Activated CD4-positive, alpha-beta T cell treated with anti-CD3 and anti-CD28 coated beads for 1 hour (primary cell): ENCODE data around the gene ALDH4A1.
"Not testable (repeated sequence)": the region's sequence is repeated elsewhere in the genome, so short reads cannot be mapped to it uniquely, and the experiment has no call there.

Experiments used
- DNase-seq: peaks from one replicate; pipeline ENCODE4 v3.0.0-alpha.2; 2020

The ALDH4A1 gene

DNA sequence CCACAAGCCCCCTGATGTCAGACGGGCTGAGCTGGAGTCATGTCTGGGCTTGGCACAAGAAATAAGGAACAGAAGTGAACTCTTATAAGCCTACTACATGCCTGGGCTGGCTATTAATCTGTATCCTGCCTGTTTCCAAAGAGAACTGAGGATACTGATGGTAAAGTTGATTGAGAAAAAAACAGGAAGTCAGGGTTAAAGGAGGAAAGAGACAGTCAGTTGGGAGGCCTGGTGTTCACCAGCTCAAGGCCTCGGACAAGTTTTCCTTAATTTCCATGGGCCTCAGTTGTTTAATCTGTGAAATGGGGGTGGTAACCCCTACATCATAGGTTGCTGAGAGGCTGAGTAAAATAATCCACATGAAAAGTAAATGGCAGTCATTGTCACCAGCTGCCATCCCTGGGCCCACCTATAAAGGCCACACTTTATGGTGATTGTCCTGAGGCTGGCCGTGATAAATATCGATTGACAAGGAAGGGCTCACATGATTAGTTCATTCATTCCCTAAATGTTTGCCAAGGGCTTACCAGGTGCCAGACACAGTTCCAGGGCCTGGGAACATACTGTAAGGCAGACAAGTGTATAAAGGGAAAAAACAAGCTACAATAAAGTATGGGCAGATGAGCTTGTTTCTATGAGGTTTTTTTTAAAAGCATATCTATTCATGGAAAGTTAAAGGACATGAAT lies 2.8 kb downstream of the ALDH4A1 start:
- no peak for DNase-seq

- DNase-seq, result no peak
Observed at GRCh38 chr1:18898567-18898966, 3.8 kb downstream of the ALDH4A1 start.

DNA sequence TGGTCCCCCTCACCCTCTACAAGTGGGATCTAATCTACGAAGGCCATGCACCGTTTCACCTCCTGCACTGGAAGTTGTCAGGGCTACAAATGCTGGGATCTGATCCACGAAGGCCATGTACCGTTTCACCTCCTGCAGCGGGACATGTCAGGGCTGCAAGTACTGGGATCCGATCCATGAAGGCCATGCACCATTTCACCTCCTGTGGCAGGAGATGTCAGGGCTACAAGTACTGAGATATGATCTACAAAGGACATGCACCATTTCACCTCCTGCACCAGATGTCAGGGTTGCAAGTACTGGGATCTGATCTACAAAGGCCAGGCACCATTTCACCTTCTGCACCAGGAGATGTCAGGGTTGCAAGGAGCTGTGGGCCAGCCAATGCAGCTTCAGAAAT lies 7.0 kb downstream of the ALDH4A1 start:
- DNase-seq, result no peak

DNA sequence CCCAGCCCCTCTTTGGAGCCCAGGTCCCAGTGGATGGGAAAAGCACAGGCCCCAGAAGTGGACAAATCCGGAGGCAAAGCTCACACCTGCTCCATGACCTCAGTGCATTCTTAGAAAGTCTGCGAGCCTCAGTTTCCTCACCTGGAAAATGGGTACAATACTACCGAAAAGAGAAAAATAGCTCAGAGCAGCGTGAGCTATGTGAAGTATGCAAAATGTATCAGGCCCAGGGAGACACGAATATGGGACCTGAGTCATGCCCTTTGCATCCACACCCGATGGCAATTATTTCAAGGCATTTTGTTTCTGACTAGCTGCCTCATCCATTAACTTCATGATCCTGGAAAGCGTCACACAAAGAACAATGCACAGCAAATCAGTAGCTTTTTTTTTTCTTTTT lies 9.2 kb downstream of the ALDH4A1 start:
- no peak for DNase-seq

DNA sequence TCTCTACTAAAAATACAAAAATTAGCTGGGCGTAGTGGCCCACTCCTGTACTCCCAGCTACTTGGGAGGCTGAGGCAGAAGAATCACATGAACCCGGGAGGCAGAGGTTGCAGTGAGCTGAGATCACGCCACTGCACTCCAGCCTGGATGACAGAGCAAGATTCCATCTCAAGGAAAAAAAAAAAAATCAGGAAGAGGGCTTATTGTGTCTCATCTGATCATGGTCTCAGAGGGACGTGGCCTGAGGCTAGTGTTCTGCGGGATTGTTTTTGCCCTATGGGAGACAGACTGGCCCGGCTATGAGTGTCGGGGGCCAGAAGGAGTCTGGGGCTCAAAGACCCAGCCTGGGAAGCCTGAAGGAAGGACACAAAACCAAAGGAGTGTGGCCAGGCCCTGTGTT lies 10.5 kb downstream of the ALDH4A1 start:
- DNase-seq, result not testable (repeated sequence)

DNA sequence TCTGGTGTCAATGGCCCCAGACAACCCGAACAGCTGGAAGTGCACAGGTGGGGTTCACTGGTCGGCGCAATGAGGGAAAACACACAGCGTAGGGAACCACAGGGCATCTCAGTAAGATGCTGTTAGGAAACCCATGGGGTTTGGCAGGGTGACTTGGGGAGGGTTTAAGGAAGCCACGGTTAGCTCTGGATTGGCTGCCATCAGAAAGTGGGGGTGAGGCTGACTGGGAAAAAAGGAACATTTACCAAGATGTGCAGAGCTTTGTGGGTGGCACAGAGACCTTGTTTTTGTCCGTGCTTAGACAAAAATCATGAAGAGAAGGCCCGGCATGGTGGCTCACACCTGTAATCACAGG lies 11.0 kb downstream of the ALDH4A1 start:
- DNase-seq, result no peak

DNA sequence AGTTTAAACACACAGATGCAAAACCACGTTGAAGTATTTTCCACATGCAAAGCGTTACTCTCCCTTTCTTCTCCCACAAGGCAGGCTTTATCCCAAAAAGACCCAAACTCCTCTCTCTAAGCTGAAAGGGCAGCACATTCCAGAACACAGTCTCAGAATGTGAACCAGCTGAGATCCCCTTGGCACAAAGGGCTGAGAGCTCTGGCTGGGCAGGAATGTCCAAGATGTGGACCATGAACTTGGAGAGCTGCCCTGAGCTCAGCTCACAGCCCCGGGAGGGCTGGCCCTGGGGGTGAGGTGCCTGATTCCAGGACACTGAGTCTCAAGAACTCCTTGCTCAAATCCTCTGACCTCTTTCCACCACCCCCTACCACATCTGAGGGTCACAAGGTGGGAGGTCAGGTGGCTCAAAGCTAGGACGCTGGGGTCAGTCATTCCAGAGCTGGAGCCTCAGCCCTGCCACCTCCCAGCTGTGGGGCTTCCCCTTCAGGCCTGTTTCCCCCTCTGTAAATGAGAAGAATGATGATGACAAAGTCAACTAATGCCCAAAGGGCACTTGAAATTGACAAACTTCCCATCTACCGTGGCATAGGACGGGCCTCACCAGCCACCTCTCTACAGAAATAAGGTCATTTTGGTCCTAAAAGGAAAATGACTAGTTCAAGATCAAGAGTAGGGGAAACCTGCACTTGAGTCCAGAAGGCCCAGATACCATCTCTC lies 11.5 kb downstream of the ALDH4A1 start:
- DNase-seq, result no peak

DNA sequence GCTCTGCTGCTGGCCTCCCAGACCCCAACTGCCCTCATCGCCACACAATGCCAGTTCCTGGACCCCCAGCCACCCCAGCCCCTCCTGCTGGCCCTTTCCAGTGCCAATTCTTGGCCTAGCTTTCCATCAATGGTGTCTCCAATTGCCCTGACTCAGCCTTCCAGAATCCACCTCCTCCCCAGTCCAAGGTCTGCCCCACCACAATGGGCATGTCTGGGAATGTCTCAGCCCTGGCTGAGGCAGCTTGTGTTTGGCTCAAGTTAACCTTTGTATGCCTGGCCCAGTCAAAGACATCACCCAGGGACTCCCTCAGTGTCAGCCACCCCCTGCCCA lies 16.4 kb downstream of the ALDH4A1 start:
- no peak for DNase-seq

DNA sequence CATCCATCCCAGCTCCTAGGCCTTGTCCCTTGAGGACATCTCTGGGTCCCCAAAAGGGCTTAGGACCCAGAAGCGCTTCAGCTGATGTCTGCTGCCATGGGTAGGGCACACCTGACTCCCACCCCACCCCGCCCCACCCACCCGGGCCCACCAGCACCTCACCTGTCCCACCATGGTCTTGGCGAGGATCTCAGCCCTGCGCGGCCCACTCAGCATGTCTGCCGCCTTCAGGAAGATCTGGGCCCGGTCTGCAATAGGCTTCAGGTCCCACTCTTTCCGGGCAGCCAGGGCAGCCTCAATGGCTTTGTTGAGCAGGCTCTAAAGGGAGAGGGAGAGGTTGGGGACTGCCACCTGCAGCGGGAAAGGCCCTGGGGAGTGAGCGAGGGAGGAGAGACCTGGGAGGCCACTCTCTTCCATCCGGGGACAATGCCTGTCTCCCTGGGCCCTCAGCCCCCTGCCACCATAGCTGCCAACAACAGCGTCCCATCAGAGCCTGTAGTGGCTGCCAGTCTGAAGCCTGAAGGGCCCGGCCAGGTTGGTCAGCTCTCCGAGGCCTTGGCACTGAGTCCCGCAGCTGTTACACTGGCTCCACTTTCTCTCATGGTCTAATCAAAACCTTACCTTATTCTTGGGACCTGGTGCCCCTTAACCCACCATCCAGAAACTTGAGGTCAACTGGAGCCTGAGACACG lies 16.9 kb downstream of the ALDH4A1 start:
- no peak for DNase-seq

GRCh38 chr1:18884727-18885126 lies 17.6 kb downstream of the ALDH4A1 start:
- no peak for DNase-seq

- DNase-seq, result no peak
Observed at GRCh38 chr1:18884419-18884717, 18.0 kb downstream of the ALDH4A1 start.

DNA sequence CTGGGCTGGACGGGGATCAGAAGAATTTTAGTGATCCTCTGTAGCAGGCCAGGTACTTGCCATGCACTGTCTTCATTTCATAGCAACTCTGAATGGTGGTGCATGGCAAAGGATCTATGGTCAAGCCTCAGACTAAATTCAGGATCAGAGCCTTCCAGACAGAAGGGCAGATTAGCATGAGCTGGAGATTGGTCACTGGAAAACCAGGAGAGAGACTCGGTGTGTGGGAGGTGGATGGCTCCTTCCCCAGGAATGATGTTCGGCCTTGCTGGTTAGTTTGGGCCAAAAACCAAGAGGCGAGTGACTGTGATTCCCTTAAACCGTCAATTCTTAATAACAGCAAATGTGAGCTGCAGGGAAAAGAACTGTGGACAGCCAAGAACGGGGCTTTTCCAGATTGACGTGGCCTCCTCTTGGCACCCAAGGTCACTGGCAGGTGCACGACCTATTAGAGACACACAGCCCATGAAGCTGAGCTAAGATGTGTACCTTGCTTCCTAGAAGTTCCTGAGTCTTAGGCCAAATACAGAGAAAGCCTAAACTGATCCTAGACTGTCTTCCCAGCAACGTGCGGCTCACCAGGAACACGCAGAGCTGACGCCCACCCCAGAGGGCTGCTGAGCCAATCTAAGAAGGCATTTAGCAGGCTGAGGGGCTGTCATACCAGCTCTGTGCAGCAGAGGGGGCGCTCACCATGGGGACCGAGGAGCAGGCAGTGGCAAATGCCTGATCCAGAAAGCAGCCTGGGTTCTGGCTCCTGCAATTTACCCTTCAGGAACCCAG lies 18.5 kb downstream of the ALDH4A1 start:
- DNase-seq, result peak; percentile 58

- DNase-seq, result no peak
Observed at GRCh38 chr1:18883079-18883478, 19.3 kb downstream of the ALDH4A1 start.

GRCh38 chr1:18882486-18882885 lies 19.9 kb downstream of the ALDH4A1 start:
- no peak for DNase-seq

DNA sequence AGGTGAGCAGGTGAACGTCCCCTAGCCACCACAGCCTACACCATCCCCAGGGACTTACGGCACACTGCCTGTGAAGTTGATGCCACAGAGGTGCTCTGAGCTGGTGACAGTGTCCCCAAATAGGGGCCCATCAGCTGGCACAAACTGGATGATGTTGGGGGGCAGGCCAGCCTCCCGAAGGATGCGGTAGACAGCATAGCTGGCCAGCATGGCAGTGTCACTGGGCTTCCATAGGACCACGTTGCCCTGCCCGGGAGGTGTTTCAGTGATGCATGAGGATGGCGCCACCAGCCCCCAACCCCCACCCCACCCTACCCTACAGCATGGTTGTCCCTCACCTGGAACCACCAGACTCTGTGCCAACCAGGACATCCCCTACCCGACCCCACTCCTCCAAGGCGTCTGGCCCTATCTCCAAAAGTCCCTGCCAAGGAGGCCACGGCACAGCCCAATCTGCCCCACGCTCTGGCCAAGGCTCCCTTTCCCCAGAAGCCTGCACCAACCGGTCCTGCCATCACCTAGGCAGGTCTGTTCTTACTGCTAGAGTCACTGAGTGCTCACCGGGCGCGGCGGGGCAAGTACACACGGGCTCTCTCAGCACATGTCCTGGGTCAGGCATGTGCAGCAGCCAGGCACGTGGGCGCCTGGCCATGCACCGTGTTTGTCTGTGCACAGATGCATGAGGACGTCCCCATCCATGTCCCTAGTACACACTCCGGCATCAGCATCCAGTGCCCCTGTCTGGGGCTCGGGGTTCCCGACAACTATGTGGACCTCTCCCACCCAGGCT lies 20.5 kb downstream of the ALDH4A1 start:
- no peak for DNase-seq

DNA sequence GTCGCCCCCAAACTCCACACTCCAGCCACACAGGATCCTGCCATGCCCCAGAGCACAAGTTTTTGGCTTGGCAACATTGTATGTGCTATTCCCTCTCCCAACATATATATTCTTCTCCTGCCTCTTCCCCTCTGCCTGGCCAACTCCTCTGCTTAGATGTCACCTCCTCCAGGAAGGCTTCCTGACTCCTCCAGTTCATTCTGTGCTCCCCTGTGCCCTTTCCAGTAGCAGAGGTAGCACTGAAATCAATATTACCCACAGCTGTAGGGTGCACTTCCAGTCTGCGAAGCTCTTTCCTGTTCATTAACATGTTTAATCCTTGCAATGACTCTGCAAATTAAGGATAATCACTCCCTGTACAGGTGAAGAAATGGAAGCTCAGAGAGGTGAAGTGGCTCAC lies 21.2 kb downstream of the ALDH4A1 start:
- no peak for DNase-seq

DNA sequence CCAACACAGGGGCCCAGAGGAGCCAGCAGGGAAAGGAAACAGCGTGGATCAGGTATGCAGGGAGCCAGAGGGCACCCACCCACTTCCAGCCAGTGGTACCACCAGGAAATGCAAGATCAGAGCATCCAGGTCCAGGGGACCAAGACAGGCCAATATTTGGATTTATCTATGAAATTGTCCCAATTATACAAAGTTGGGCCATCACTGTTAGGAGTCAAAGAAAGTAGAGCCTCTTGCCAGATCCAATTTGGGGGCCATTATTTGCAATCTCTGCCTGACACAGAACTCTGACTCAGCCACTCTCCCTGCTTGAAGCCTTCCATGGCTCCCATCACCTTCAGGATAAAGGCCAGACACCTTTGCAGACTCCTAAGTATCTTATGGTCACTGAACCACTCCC lies 21.8 kb downstream of the ALDH4A1 start:
- no peak for DNase-seq

DNA sequence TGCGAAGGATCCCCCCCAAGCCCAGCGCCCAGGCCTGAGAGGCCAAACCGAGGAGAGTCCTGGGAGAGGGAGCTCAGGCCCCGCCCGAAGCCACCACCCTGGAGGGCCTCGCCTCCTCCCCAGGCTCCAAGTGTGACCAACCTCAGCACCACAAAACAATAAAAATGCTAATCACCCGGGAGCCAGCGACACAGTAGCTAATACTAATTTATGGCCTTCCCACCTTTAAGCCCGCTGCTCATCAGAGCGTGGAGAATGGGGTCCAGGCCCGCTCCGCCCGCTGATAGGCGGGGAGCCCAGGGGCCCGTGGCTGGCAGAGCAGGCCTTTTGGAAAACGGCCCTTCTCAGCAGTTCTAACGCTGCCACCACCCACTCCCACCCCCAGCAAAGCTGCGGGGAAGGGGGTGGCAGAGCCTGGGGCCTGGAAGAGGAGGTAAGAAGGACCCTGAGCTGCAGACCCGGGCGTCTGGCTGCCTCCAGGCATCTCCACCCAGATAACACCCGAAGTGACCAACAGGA lies 22.5 kb downstream of the ALDH4A1 start:
- no peak for DNase-seq

DNA sequence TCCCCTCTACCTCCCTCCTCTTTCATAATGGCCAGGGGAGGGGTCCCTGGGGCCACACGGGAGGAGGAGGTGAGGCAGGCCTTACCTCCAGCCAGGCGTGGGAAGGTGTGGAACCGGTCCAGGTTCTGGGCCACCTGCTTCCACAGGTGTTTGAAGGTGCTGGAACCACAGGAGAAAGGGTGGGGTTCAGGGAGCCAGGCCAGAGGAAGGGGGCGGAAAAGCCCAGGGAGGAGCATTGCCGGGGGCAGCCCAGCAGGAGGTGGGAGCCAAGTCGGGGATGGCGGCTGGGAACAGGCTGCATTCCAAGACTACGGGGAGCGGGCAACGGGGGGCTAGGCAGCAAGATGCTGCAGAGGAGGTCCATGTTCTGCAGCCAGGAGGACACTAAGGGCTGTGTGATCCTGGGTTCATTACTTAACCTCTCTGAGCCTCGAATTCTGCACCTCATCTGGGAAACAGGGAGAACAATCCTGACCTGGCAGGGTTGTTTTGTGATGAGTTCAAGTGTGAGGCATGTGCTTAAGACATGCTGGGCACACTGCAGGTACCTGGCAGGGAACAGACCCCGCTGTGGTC lies 23.1 kb downstream of the ALDH4A1 start:
- no peak for DNase-seq

DNA sequence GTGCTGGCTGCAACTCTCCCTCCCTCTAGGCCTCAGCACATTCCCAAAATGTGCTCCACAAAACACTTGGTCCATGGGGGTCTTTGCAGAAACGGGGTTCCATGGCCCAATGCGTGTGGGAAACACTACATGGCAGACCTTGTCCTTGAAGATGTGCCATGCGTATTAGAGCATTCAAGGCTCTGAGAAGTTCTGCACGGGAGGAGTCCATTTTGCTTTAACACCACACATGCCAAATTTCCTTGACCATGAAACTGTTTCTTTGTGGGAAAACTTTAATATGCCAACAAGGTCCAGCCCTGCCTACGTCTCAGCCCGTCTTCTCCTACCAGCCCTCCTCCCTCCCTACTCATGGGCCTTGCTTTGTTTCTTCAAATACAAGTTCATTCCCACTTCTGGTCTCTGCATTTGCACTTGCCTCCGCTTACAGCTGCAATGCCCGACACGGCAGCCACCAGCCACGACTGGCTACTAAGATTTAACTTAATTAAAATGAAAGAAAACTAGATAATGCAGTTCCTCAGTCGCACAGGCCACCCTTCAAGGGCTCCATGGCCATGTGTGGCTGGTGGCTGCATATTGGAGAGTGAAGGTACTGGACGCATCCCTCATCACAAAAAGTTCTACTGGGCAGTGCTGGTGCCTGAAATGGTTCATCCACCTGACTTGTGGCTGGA lies 23.7 kb downstream of the ALDH4A1 start:
- no peak for DNase-seq

DNA sequence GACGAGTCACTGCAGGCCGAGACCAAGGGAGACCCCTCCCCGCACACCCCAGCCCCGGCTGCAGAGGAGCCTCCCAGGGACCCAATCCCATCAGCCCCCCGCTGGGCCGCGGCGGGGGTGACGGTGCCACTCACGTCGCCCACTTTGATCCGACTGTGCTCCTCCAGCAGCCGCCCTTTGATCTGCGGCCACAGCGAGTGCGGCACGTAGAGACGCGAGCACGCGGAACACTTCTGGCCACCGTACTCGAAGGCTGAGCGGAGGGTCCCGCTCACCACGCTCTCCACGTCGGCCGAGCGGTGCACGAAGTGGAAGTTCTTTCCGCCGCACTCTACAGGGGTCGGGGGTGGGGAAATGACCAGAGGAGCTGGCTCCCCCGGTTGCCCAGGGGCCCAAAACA lies 25.1 kb downstream of the ALDH4A1 start:
- no peak for DNase-seq

- DNase-seq, result no peak
Observed at GRCh38 chr1:18876210-18876609, 26.1 kb downstream of the ALDH4A1 start.
